B cell (primary cell): ENCODE results near the gene NSUN5. TPM values are rescaled to one million over a fixed set of nuclear protein-coding genes. Genes with fewer than 3 reads are reported as not detected.
"Not testable (repeated sequence)": the region's sequence is repeated elsewhere in the genome, so short reads cannot be mapped to it uniquely, and the experiment has no call there.

Source experiments
- ATAC-seq: fragments of 200-7000 bp; cut with Tn5 transposase; one replicate; pipeline ENCODE4 v1.10.0; 2021; ENCODE audit warnings: low read depth, mild to moderate bottlenecking, moderate number of reproducible peaks, moderate library complexity
- CTCF ChIA-PET: fragments of 350-600 bp; sonication (Branson Sonifier 250); formaldehyde crosslinking; loops from one replicate; lab custom pipeline; 2021; ENCODE audit warnings: antibody characterized with exemption, inconsistent platforms; lab: Charles Lee
- POLR2A ChIA-PET: fragments of 350-600 bp; sonication (Branson Sonifier 250); formaldehyde crosslinking; loops from one replicate; lab custom pipeline; 2021; ENCODE audit warnings: antibody characterized with exemption; lab: Charles Lee
- DNase-seq: peaks from one replicate; pipeline ENCODE4 v3.0.0; 2013
- H2AFZ ChIP-seq: 2 replicates; pipeline ENCODE4 v1.6.1; 2012; ENCODE audit warnings: mild to moderate bottlenecking, low read depth, low read length; ENCODE audit not compliant: insufficient read depth, poor library complexity, severe bottlenecking
- H3K27ac ChIP-seq, 2 donors: 1 replicate in 1 of 2; 2 replicates in 1 of 2; pipeline ENCODE4 v1.5.1; 2012 to 2013; ENCODE audit warnings: low read length in 2 of 2, mild to moderate bottlenecking in 2 of 2, moderate library complexity in 1 of 2
- H3K27me3 ChIP-seq, 4 experiments: fragments of 200-600 bp in 1 of 4; sonication (generic) in 1 of 4; replicated peaks in 1 of 4; 1 replicate in 2 of 4; 2 replicates in 2 of 4; pipeline versions ENCODE4 v1.6.1 to v1.7.0; 2013 to 2016; ENCODE audit warnings: low read length in 3 of 4, mild to moderate bottlenecking in 2 of 4, mixed read lengths in 1 of 4, moderate library complexity in 1 of 4; ENCODE audit not compliant: insufficient read depth in 4 of 4, control insufficient read depth in 3 of 4; ENCODE audit errors: control extremely low read depth in 1 of 4
- H3K36me3 ChIP-seq, 2 experiments: replicated peaks in 1 of 2; 1 replicate in 1 of 2; 2 replicates in 1 of 2; pipeline versions ENCODE4 v1.6.1 to v1.7.1; 2013; ENCODE audit warnings: low read length in 1 of 2; ENCODE audit not compliant: insufficient read depth in 2 of 2, control insufficient read depth in 1 of 2; ENCODE audit errors: control extremely low read depth in 1 of 2, extremely low read depth in 1 of 2
- H3K4me1 ChIP-seq, 2 donors: fragments of 200-600 bp in 1 of 2; sonication (generic) in 1 of 2; 1 replicate in 1 of 2; 2 replicates in 1 of 2; pipeline versions ENCODE4 v1.5.1 to v1.6.1; 2013 to 2017; ENCODE audit warnings: low read length in 2 of 2; ENCODE audit not compliant: control insufficient read depth in 2 of 2, insufficient read depth in 2 of 2
- H3K4me2 ChIP-seq: replicated peaks from 2 replicates; pipeline ENCODE3; 2012; ENCODE audit warnings: mild to moderate bottlenecking, low read depth, low read length; ENCODE audit not compliant: poor library complexity, severe bottlenecking
- H3K4me3 ChIP-seq, 5 experiments: fragments of 200-600 bp in 1 of 5; sonication (generic) in 1 of 5; 1 replicate in 3 of 5; 2 replicates in 2 of 5; pipeline versions ENCODE4 v1.5.1 to v1.7.0; 2011 to 2016; ENCODE audit warnings: low read length in 4 of 5, mild to moderate bottlenecking in 4 of 5, low read depth in 2 of 5, control low read depth in 1 of 5, moderate library complexity in 1 of 5; ENCODE audit not compliant: insufficient read depth in 1 of 5; ENCODE audit errors: control extremely low read depth in 1 of 5, extremely low read depth in 1 of 5
- H3K79me2 ChIP-seq: fragments of 200-600 bp; sonication (generic); one replicate; pipeline ENCODE4 v1.6.0; 2016; ENCODE audit warnings: low read length; ENCODE audit not compliant: control insufficient read depth, insufficient read depth
- H3K9ac ChIP-seq: fragments of 200-600 bp; sonication (generic); 2 replicates; pipeline ENCODE4 v1.6.1; 2017; ENCODE audit warnings: mild to moderate bottlenecking, low read length, moderate library complexity
- H3K9me3 ChIP-seq, 3 donors: one replicate each; pipeline versions ENCODE4 v1.6.1 to v1.7.1; 2013; ENCODE audit warnings: low read length in 2 of 3; ENCODE audit not compliant: control insufficient read depth in 2 of 3, insufficient read depth in 1 of 3; ENCODE audit errors: control extremely low read depth in 1 of 3
- H4K20me1 ChIP-seq: 2 replicates; pipeline ENCODE4 v1.6.0; 2012; ENCODE audit warnings: mild to moderate bottlenecking, low read length; ENCODE audit not compliant: insufficient read depth, control insufficient read depth, poor library complexity, severe bottlenecking
- H3K27ac Mint-ChIP-seq: one replicate; pipeline ENCODE4 v1.8.0; 2021; ENCODE audit warnings: mixed read lengths
- H3K27me3 Mint-ChIP-seq: one replicate; pipeline ENCODE4 v1.8.0; 2021; ENCODE audit warnings: mixed read lengths
- H3K4me1 Mint-ChIP-seq: one replicate; pipeline ENCODE4 v1.8.0; 2021; ENCODE audit warnings: mixed read lengths
- H3K4me3 Mint-ChIP-seq: one replicate; pipeline ENCODE4 v1.8.0; 2021; ENCODE audit warnings: mixed read lengths
- H3K9me3 Mint-ChIP-seq: one replicate; pipeline ENCODE4 v1.8.0; 2022; ENCODE audit warnings: mixed read lengths; ENCODE audit not compliant: insufficient read depth
- CTCF ChIP-seq: fragments of 200-600 bp; IDR thresholded peaks from one replicate; pipeline ENCODE4 v1.8.0; 2022; ENCODE audit warnings: antibody characterized with exemption, mild to moderate bottlenecking
- EZH2 ChIP-seq: IDR thresholded peaks from 2 replicates; pipeline ENCODE4 v1.6.1; 2012; ENCODE audit warnings: borderline replicate concordance, low read depth, mild to moderate bottlenecking, moderate library complexity, low read length; ENCODE audit not compliant: insufficient read depth, poor library complexity, severe bottlenecking
- WGBS: methylation state at CpG from one replicate; pipeline ENCODE4 v1.1.5; 2013; ENCODE audit warnings: missing lambda C conversion rate; ENCODE audit not compliant: insufficient coverage; 5-methylcytosine and 5-hydroxymethylcytosine counted together
- intact Hi-C: fragments of 100-400 bp; cut with micrococcal nuclease; formaldehyde crosslinking; loops from one replicate; pipeline ENCODE4 v1.10.0; 2022
- polyA plus RNA-seq: library from polyadenylated mRNA; depleted of rRNA; stranded (reverse); fragments of >200 nt; gene quantifications from 2 replicates; pipeline ENCODE4 v1.2.3, GENCODE V29; 2012
- total RNA-seq, 2 donors: library from RNA; stranded (reverse); fragments of 120-200 nt in 1 of 2; gene quantifications; 1 replicate in 1 of 2; 2 replicates in 1 of 2; pipeline versions ENCODE4 v1.2.3 to v1.2.4, GENCODE V29; 2013 to 2022

Gene NSUN5
- total and polyA plus RNA-seq, 2 donors (not counting 1 experiment from before 2014, with no cell fraction given) = 67.1 to 98.0 TPM

- ChIA-PET CTCF (no interaction called here), POLR2A (no interaction called here)
- Histone ChIP-seq H3K4me1 (peaks cover 6 to 10% of the 10 kb centered on the region in 2 donors), H3K79me2 (peaks cover 6% of the 10 kb centered on the region), H4K20me1 (no peaks in the 10 kb centered on the region), H3K36me3 (no peaks in the 10 kb centered on the region), H3K27me3 (no peaks in the 10 kb centered on the region), H3K27ac (no peak overlapping the region), H3K9me3 (peaks cover 0 to 4% (median 0%) of the 10 kb centered on the region in 3 donors), H3K4me2 (no peak overlapping the region), H2AFZ (no peak overlapping the region), H3K9ac (no peak overlapping the region), H3K4me3 (no peak overlapping the region)
- ATAC-seq (no peak), DNase-seq (no peak)
- 75% methylated on average over 2 of the region's 4 CpGs for WGBS
- no peak for TF ChIP-seq CTCF
- TF ChIP-seq EZH2 = no peak
- no peaks in the 10 kb centered on the region for H3K9me3 Mint-ChIP-seq
- intact Hi-C loops = no loop called here
- no peak overlapping the region for H3K4me3 Mint-ChIP-seq
- H3K27me3 Mint-ChIP-seq = no peaks in the 10 kb centered on the region
- no peak overlapping the region for H3K27ac Mint-ChIP-seq
- peaks cover 11% of the 10 kb centered on the region for H3K4me1 Mint-ChIP-seq
Measured at GRCh38 chr7:73313521-73313906, 4.9 kb upstream of the NSUN5 start.

- no peak for TF ChIP-seq EZH2
- no peak for TF ChIP-seq CTCF
- ATAC-seq (no peak), DNase-seq (no peak)
- no peak overlapping the region for H3K4me3 ChIP-seq
- peaks cover 0 to 4% (median 0%) of the 10 kb centered on the region in 3 donors for H3K9me3 ChIP-seq
- intact Hi-C loops = no loop called here
- CTCF ChIA-PET = no interaction called here
- H3K27ac ChIP-seq = no peak overlapping the region
- WGBS = 96% methylated on average over 45 of the region's 48 CpGs
- no peak overlapping the region for H3K4me3 Mint-ChIP-seq
- H3K9me3 Mint-ChIP-seq = no peaks in the 10 kb centered on the region
- H4K20me1 ChIP-seq = peaks cover 4% of the 10 kb centered on the region
- H3K27me3 ChIP-seq = no peaks in the 10 kb centered on the region
- no peaks in the 10 kb centered on the region for H3K27me3 Mint-ChIP-seq
- no peak overlapping the region for H3K9ac ChIP-seq
- H3K4me1 ChIP-seq = peaks cover 7 to 12% of the 10 kb centered on the region in 2 donors
- POLR2A ChIA-PET = no interaction called here
- no peak overlapping the region for H3K4me2 ChIP-seq
- H3K79me2 ChIP-seq = peaks cover 11% of the 10 kb centered on the region
- no peak overlapping the region for H2AFZ ChIP-seq
- H3K27ac Mint-ChIP-seq = no peak overlapping the region
- H3K4me1 Mint-ChIP-seq = peaks cover 15% of the 10 kb centered on the region
- H3K36me3 ChIP-seq = no peaks in the 10 kb centered on the region
Measured at GRCh38 chr7:73312831-73313520, 4.3 kb upstream of the NSUN5 start.

GRCh38 chr7:73311421-73311820 lies 2.8 kb upstream of the NSUN5 start:
- H3K9me3 ChIP-seq, CTCF ChIA-PET, ATAC-seq, H3K27ac Mint-ChIP-seq, intact Hi-C loops, H3K9ac ChIP-seq, DNase-seq, H3K4me3 ChIP-seq, H3K4me3 Mint-ChIP-seq, H3K27ac ChIP-seq, H3K4me2 ChIP-seq, H2AFZ ChIP-seq, H3K27me3 Mint-ChIP-seq, H3K9me3 Mint-ChIP-seq, POLR2A ChIA-PET, H3K27me3 ChIP-seq: not testable (repeated sequence)
- peaks cover 25% of the 10 kb centered on the region for H3K79me2 ChIP-seq
- peaks cover 0 to 10% of the 10 kb centered on the region in 2 experiments for H3K36me3 ChIP-seq
- H3K4me1 Mint-ChIP-seq = peaks cover 29% of the 10 kb centered on the region
- peaks cover 20% of the 10 kb centered on the region for H4K20me1 ChIP-seq
- WGBS = 90% methylated on average over 2 of the region's 7 CpGs
- peaks cover 14 to 19% of the 10 kb centered on the region in 2 donors for H3K4me1 ChIP-seq
